WTC11 (cell line): ENCODE results near the gene SPRR1A. TPM values are rescaled to one million over a fixed set of nuclear protein-coding genes. Genes with fewer than 3 reads are reported as not detected.

Experiments used
- ATAC-seq: fragments of 200-7000 bp; cut with Tn5 transposase; 2 replicates; pipeline ENCODE4 v1.10.0; 2021; ENCODE audit warnings: mild to moderate bottlenecking, moderate library complexity
- CTCF ChIA-PET: fragments of 300-600 bp; sonication (Branson Sonifier 250); formaldehyde crosslinking; loops from one replicate; lab custom pipeline; 2021; ENCODE audit warnings: antibody characterized with exemption; lab: Charles Lee
- POLR2A ChIA-PET: fragments of 350-600 bp; sonication (Branson Sonifier 250); formaldehyde crosslinking; loops from one replicate; lab custom pipeline; 2021; ENCODE audit warnings: antibody characterized with exemption; lab: Charles Lee
- DNase-seq: peaks from one replicate; pipeline ENCODE4 v3.0.0; 2021; ENCODE audit warnings: low spot score
- H3K27ac Mint-ChIP-seq: 2 replicates; pipeline ENCODE4 v1.8.0; 2021; ENCODE audit warnings: mixed read lengths
- H3K27me3 Mint-ChIP-seq: 2 replicates; pipeline ENCODE4 v1.8.0; 2021; ENCODE audit warnings: low read depth, mild to moderate bottlenecking, moderate library complexity, mixed read lengths
- H3K36me3 Mint-ChIP-seq: 2 replicates; pipeline ENCODE4 v1.8.0; 2021; ENCODE audit warnings: mixed read lengths
- H3K4me1 Mint-ChIP-seq: 2 replicates; pipeline ENCODE4 v1.8.0; 2022; ENCODE audit warnings: mixed read lengths
- H3K4me3 Mint-ChIP-seq: 2 replicates; pipeline ENCODE4 v1.8.0; 2021; ENCODE audit warnings: mild to moderate bottlenecking, moderate library complexity, mixed read lengths
- H3K9me3 Mint-ChIP-seq: 2 replicates; pipeline ENCODE4 v1.8.0; 2021; ENCODE audit warnings: mixed read lengths
- ATF2 ChIP-seq: sonication (generic); formaldehyde crosslinking; IDR thresholded peaks from 2 replicates; pipeline ENCODE4 v1.8.1; 2022; ENCODE audit warnings: low read depth, missing genetic modification reagents, borderline replicate concordance
- E2F1 ChIP-seq: sonication (generic); formaldehyde crosslinking; IDR thresholded peaks from 2 replicates; pipeline ENCODE4 v1.8.0; 2022; ENCODE audit warnings: mild to moderate bottlenecking, missing genetic modification reagents
- ERG ChIP-seq: fragments of 250-450 bp; sonication (Bioruptor Pico); IDR thresholded peaks from 2 replicates; pipeline ENCODE4 v1.8.0; 2021; ENCODE audit warnings: mild to moderate bottlenecking
- ETV6 ChIP-seq: sonication (generic); formaldehyde crosslinking; IDR thresholded peaks from 2 replicates; pipeline ENCODE4 v1.8.1; 2022; ENCODE audit warnings: mild to moderate bottlenecking, missing genetic modification reagents
- FOXJ3 ChIP-seq: sonication (generic); formaldehyde crosslinking; IDR thresholded peaks from 2 replicates; pipeline ENCODE4 v1.9.0; 2021; ENCODE audit warnings: missing genetic modification reagents, mild to moderate bottlenecking, borderline replicate concordance
- FOXP1 ChIP-seq: sonication (generic); formaldehyde crosslinking; IDR thresholded peaks from 2 replicates; pipeline ENCODE4 v1.8.0; 2022; ENCODE audit warnings: missing genetic modification reagents, mild to moderate bottlenecking, moderate library complexity, borderline replicate concordance
- HMGA2 ChIP-seq: fragments of 250-450 bp; sonication (Bioruptor Pico); IDR thresholded peaks from 2 replicates; pipeline ENCODE4 v1.4.0; 2021; ENCODE audit warnings: mild to moderate bottlenecking, moderate library complexity
- MAX ChIP-seq: sonication (generic); formaldehyde crosslinking; IDR thresholded peaks from 2 replicates; pipeline ENCODE4 v1.8.0; 2022; ENCODE audit warnings: mild to moderate bottlenecking, missing genetic modification reagents
- MLX ChIP-seq: sonication (generic); formaldehyde crosslinking; IDR thresholded peaks from 2 replicates; pipeline ENCODE4 v1.8.1; 2023; ENCODE audit warnings: mild to moderate bottlenecking, missing genetic modification reagents, moderate library complexity
- MXD4 ChIP-seq: fragments of 250-450 bp; sonication (Bioruptor Pico); IDR thresholded peaks from 2 replicates; pipeline ENCODE4 v1.8.0; 2021; ENCODE audit warnings: mild to moderate bottlenecking, moderate library complexity, borderline replicate concordance
- NR1H2 ChIP-seq: sonication (generic); formaldehyde crosslinking; IDR thresholded peaks from 2 replicates; pipeline ENCODE4 v1.9.0; 2021; ENCODE audit warnings: mild to moderate bottlenecking, moderate library complexity, missing genetic modification reagents
- PRDM15 ChIP-seq: sonication (generic); formaldehyde crosslinking; IDR thresholded peaks from 2 replicates; pipeline ENCODE4 v1.8.0; 2022; ENCODE audit warnings: missing genetic modification reagents
- SMAD4 ChIP-seq: sonication (generic); formaldehyde crosslinking; IDR thresholded peaks from 2 replicates; pipeline ENCODE4 v1.8.0; 2022; ENCODE audit warnings: mild to moderate bottlenecking, missing genetic modification reagents
- STAT6 ChIP-seq: sonication (generic); formaldehyde crosslinking; conservative IDR thresholded peaks from 2 replicates; pipeline ENCODE4 v1.8.1; 2023; ENCODE audit warnings: mild to moderate bottlenecking, low read depth, missing genetic modification reagents, moderate library complexity
- TCF7 ChIP-seq: sonication (generic); formaldehyde crosslinking; IDR thresholded peaks from 2 replicates; pipeline ENCODE4 v1.8.0; 2022; ENCODE audit warnings: mild to moderate bottlenecking, low read depth, missing genetic modification reagents, moderate library complexity
- ZMAT4 ChIP-seq: fragments of 250-450 bp; sonication (Bioruptor Pico); IDR thresholded peaks from 2 replicates; pipeline ENCODE4 v1.9.0; 2021; ENCODE audit warnings: mild to moderate bottlenecking
- ZNF219 ChIP-seq: sonication (generic); formaldehyde crosslinking; IDR thresholded peaks from 2 replicates; pipeline ENCODE4 v1.8.0; 2023; ENCODE audit warnings: missing genetic modification reagents, mild to moderate bottlenecking, borderline replicate concordance
- ZNF396 ChIP-seq: fragments of 250-450 bp; sonication (Bioruptor Pico); IDR thresholded peaks from 2 replicates; pipeline ENCODE4 v1.8.0; 2021; ENCODE audit warnings: mild to moderate bottlenecking, moderate library complexity, borderline replicate concordance
- ZNF416 ChIP-seq: fragments of 250-450 bp; sonication (Bioruptor Pico); IDR thresholded peaks from 2 replicates; pipeline ENCODE4 v1.9.0; 2021; ENCODE audit warnings: mild to moderate bottlenecking, inconsistent platforms
- total RNA-seq: library from RNA; stranded (reverse); gene quantifications from 3 replicates; pipeline ENCODE4 v1.2.3, GENCODE V29; 2021

SPRR1A gene
- total RNA-seq, 1 experiment from 2014 or later = not detected

GRCh38 chr1:152976688-152977087 lies 7.2 kb upstream of the SPRR1A start:
- Mint-ChIP-seq H3K27me3 (peaks cover 22% of the 10 kb centered on the region), H3K4me1 (peaks cover 3% of the 10 kb centered on the region; the same call in 1 of the 2 replicates), H3K9me3 (no peaks in the 10 kb centered on the region), H3K4me3 (no peak overlapping the region), H3K36me3 (no peaks in the 10 kb centered on the region), H3K27ac (no peak overlapping the region)
- TF ChIP-seq MLX (CRISPR knock-in tag) = no peak
- no peak for TF ChIP-seq ETV6
- no peak for TF ChIP-seq ZNF396 (CRISPR knock-in tag)
- TF ChIP-seq MAX (CRISPR knock-in tag) = no peak
- TF ChIP-seq ERG = no peak
- no peak for TF ChIP-seq FOXJ3 (CRISPR knock-in tag)
- no peak for TF ChIP-seq FOXP1 (CRISPR knock-in tag)
- TF ChIP-seq MXD4 (CRISPR knock-in tag) = no peak
- no peak for TF ChIP-seq HMGA2 (CRISPR knock-in tag)
- TF ChIP-seq SMAD4 (CRISPR knock-in tag) = no peak
- no peak for TF ChIP-seq ZNF416
- TF ChIP-seq ZNF219 (CRISPR knock-in tag) = no peak
- no peak for TF ChIP-seq ATF2
- no peak for TF ChIP-seq NR1H2 (CRISPR knock-in tag)
- no peak for TF ChIP-seq E2F1 (CRISPR knock-in tag)
- ChIA-PET POLR2A (no interaction called here), CTCF (interaction anchor here (0.8 to 1.8 kb wide), 2 partner anchors 9 to 216 kb away, joined by 3 to 7 read pairs; no protein-coding TSS in a partner anchor)
- ATAC-seq (no peak), DNase-seq (no peak)

GRCh38 chr1:152977614-152978013 lies 6.3 kb upstream of the SPRR1A start:
- H3K4me3 Mint-ChIP-seq = no peak overlapping the region
- peaks cover 3% of the 10 kb centered on the region; the same call in 1 of the 2 replicates for H3K4me1 Mint-ChIP-seq
- no peaks in the 10 kb centered on the region for H3K9me3 Mint-ChIP-seq
- ChIA-PET POLR2A (no interaction called here), CTCF (no interaction called here)
- ATAC-seq (no peak), DNase-seq (no peak)
- peaks cover 22% of the 10 kb centered on the region for H3K27me3 Mint-ChIP-seq
- H3K36me3 Mint-ChIP-seq = no peaks in the 10 kb centered on the region
- H3K27ac Mint-ChIP-seq = no peak overlapping the region
- TF ChIP-seq PRDM15 (no peak), ZMAT4 (CRISPR knock-in tag) (no peak), STAT6 (no peak), TCF7 (CRISPR knock-in tag) (no peak), NR1H2 (CRISPR knock-in tag) (no peak), ZNF219 (CRISPR knock-in tag) (no peak)
